SK-N-SH treated with all-trans-retinoic acid at 6 μM for 48 hours (cell line): ENCODE measurements around the gene SERPINB4.

Experiments
- ATAC-seq: fragments of 200-7000 bp; cut with Tn5 transposase; 3 replicates; pipeline ENCODE4 v1.9.1; 2020; ENCODE audit warnings: mild to moderate bottlenecking, moderate library complexity
- ARNTL ChIP-seq: fragments of 450-650 bp; formaldehyde crosslinking; IDR thresholded peaks from 2 replicates; pipeline ENCODE4 v1.5.0; 2020; ENCODE audit warnings: low read depth, mild to moderate bottlenecking, moderate library complexity, borderline replicate concordance
- BACH2 ChIP-seq: fragments of 250-450 bp; sonication (Bioruptor Pico); IDR thresholded peaks from 2 replicates; pipeline ENCODE4 v1.9.0; 2021; ENCODE audit warnings: mild to moderate bottlenecking, borderline replicate concordance
- CREB5 ChIP-seq: fragments of 250-450 bp; sonication (Bioruptor Pico); IDR thresholded peaks from 2 replicates; pipeline ENCODE4 v1.5.1; 2020; ENCODE audit warnings: low read depth, mild to moderate bottlenecking, moderate library complexity
- CSDC2 ChIP-seq: fragments of 250-450 bp; sonication (Bioruptor Pico); IDR thresholded peaks from 2 replicates; pipeline ENCODE4 v1.5.0; 2020; ENCODE audit warnings: mild to moderate bottlenecking, moderate library complexity
- ESRRG ChIP-seq: fragments of 250-450 bp; sonication (Bioruptor Pico); IDR thresholded peaks from 2 replicates; pipeline ENCODE4 v1.6.1; 2021; ENCODE audit warnings: mild to moderate bottlenecking
- GLIS3 ChIP-seq: fragments of 250-450 bp; sonication (Bioruptor Pico); IDR thresholded peaks from 2 replicates; pipeline ENCODE4 v1.5.0; 2020; ENCODE audit warnings: mild to moderate bottlenecking, moderate library complexity
- ISL1 ChIP-seq: fragments of 250-450 bp; sonication (Bioruptor Pico); IDR thresholded peaks from 2 replicates; pipeline ENCODE4 v2.1.2; 2022; ENCODE audit warnings: mild to moderate bottlenecking, moderate library complexity
- OSR1 ChIP-seq: fragments of 250-450 bp; sonication (Bioruptor Pico); IDR thresholded peaks from 2 replicates; pipeline ENCODE4 v1.8.0; 2022; ENCODE audit warnings: moderate library complexity, mild to moderate bottlenecking, inconsistent platforms
- PATZ1 ChIP-seq: fragments of 250-450 bp; sonication (Bioruptor Pico); IDR thresholded peaks from 2 replicates; pipeline ENCODE4 v1.8.0; 2020; ENCODE audit warnings: mild to moderate bottlenecking, moderate library complexity, borderline replicate concordance
- POU6F1 ChIP-seq: fragments of 250-450 bp; sonication (Bioruptor Pico); IDR thresholded peaks from 2 replicates; pipeline ENCODE4 v1.8.0; 2021; ENCODE audit warnings: low read depth, mild to moderate bottlenecking, moderate library complexity, borderline replicate concordance
- PPARA ChIP-seq: fragments of 250-450 bp; sonication (Bioruptor Pico); IDR thresholded peaks from 2 replicates; pipeline ENCODE4 v1.5.0; 2020; ENCODE audit warnings: mild to moderate bottlenecking, borderline replicate concordance
- RARB ChIP-seq: fragments of 250-450 bp; sonication (Bioruptor Pico); IDR thresholded peaks from 2 replicates; pipeline ENCODE4 v1.8.0; 2021; ENCODE audit warnings: mild to moderate bottlenecking, moderate library complexity
- SNAI2 ChIP-seq: fragments of 250-450 bp; sonication (Bioruptor Pico); IDR thresholded peaks from 2 replicates; pipeline ENCODE4 v1.5.0; 2020; ENCODE audit warnings: mild to moderate bottlenecking, moderate library complexity
- TCF4 ChIP-seq: fragments of 250-450 bp; sonication (Bioruptor Pico); IDR thresholded peaks from 2 replicates; pipeline ENCODE4 v1.8.0; 2021; ENCODE audit warnings: mild to moderate bottlenecking, moderate library complexity, borderline replicate concordance
- TSHZ2 ChIP-seq: fragments of 250-450 bp; sonication (Bioruptor Pico); IDR thresholded peaks from 2 replicates; pipeline ENCODE4 v1.5.0; 2020; ENCODE audit warnings: mild to moderate bottlenecking, moderate library complexity
- ZC3H10 ChIP-seq: fragments of 250-450 bp; sonication (Bioruptor Pico); IDR thresholded peaks from 2 replicates; pipeline ENCODE4 v1.5.1; 2021; ENCODE audit warnings: mild to moderate bottlenecking, moderate library complexity
- ZFP3 ChIP-seq: fragments of 250-450 bp; sonication (Bioruptor Pico); IDR thresholded peaks from 2 replicates; pipeline ENCODE4 v1.5.0; 2020; ENCODE audit warnings: mild to moderate bottlenecking, moderate library complexity
- ZFP30 ChIP-seq: fragments of 450-650 bp; formaldehyde crosslinking; IDR thresholded peaks from 2 replicates; pipeline ENCODE4 v1.5.0; 2022; ENCODE audit warnings: mild to moderate bottlenecking, moderate library complexity
- ZNF565 ChIP-seq: fragments of 450-650 bp; formaldehyde crosslinking; conservative IDR thresholded peaks from 2 replicates; pipeline ENCODE4 v1.5.0; 2020; ENCODE audit warnings: low read depth, mild to moderate bottlenecking, moderate library complexity
- ZNF70 ChIP-seq: fragments of 450-650 bp; formaldehyde crosslinking; IDR thresholded peaks from 2 replicates; pipeline ENCODE4 v1.5.0; 2020; ENCODE audit warnings: mild to moderate bottlenecking, moderate library complexity
- ZNF8 ChIP-seq: fragments of 450-650 bp; formaldehyde crosslinking; IDR thresholded peaks from 2 replicates; pipeline ENCODE4 v1.5.0; 2020; ENCODE audit warnings: mild to moderate bottlenecking, moderate library complexity
- TF ChIP-seq, protein P1 (sequence below): fragments of 250-450 bp; sonication (Bioruptor Pico); IDR thresholded peaks from 2 replicates; pipeline ENCODE4 v1.5.1; 2021; ENCODE audit warnings: mild to moderate bottlenecking, moderate library complexity

Gene SERPINB4

GRCh38 chr18:63679820-63680606 lies 36.0 kb upstream of the SERPINB4 start (continued):
- TF ChIP-seq, protein P1, sequence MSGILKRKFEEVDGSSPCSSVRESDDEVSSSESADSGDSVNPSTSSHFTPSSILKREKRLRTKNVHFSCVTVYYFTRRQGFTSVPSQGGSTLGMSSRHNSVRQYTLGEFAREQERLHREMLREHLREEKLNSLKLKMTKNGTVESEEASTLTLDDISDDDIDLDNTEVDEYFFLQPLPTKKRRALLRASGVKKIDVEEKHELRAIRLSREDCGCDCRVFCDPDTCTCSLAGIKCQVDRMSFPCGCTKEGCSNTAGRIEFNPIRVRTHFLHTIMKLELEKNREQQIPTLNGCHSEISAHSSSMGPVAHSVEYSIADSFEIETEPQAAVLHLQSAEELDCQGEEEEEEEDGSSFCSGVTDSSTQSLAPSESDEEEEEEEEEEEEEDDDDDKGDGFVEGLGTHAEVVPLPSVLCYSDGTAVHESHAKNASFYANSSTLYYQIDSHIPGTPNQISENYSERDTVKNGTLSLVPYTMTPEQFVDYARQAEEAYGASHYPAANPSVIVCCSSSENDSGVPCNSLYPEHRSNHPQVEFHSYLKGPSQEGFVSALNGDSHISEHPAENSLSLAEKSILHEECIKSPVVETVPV (CRISPR knock-in tag): no peak
- TF ChIP-seq ARNTL (CRISPR knock-in tag): no peak
- no peak for TF ChIP-seq GLIS3

DNA sequence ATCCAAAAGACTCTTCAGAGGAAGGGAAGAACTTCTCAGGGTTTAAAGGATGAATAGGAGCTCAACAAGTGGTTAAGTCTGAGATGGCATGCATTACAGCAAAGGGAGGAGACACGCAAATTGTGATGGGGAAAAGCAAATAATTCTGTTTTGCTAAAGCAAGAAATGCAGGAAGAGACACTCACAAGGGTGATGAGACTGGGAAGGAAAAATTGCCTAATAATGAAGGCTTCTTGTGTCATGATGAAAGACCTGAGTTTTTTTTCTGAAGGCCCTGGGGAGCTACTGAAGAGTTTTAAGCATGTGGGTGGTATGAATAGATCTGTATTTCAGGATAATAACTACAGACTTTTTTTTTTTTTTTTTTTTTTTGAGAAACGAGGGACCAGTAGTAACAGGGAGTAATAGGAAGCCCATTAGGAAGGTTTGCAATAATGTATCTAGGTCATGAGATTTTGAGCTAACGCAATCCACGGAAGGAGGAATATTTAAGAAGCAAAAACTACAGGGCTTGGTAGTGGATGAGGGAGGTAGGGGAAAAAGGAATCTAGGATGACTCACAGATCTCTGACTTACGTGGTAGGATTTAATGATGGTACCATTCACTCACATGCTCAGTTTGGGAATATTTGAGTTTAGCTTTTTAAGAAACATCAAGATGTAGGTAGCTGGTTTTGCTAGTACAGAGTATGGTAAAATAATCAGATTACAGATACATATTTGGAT lies 33.6 kb upstream of the SERPINB4 start:
- no peak for ATAC-seq
- no peak for TF ChIP-seq ZFP3
- no peak for TF ChIP-seq GLIS3
- TF ChIP-seq BACH2: no peak
- TF ChIP-seq ZNF8 (CRISPR knock-in tag): no peak
- no peak for TF ChIP-seq PATZ1 (CRISPR knock-in tag)
- no peak for TF ChIP-seq CSDC2 (CRISPR knock-in tag)
- no peak for TF ChIP-seq ZFP30 (CRISPR knock-in tag)
- no peak for TF ChIP-seq POU6F1
- no peak for TF ChIP-seq ZC3H10 (CRISPR knock-in tag)
- TF ChIP-seq ESRRG (CRISPR knock-in tag): no peak
- no peak for TF ChIP-seq ISL1
- no peak for TF ChIP-seq ZNF565 (CRISPR knock-in tag)
- TF ChIP-seq TCF4 (CRISPR knock-in tag): no peak
- no peak for TF ChIP-seq PPARA
- no peak for TF ChIP-seq CREB5 (CRISPR knock-in tag)
- TF ChIP-seq TSHZ2 (CRISPR knock-in tag): no peak
- no peak for TF ChIP-seq ARNTL (CRISPR knock-in tag)
- no peak for TF ChIP-seq OSR1 (CRISPR knock-in tag)

GRCh38 chr18:63676526-63677323 lies 32.7 kb upstream of the SERPINB4 start:
- ATAC-seq: peak; percentile 55; the same call in 1 of the 3 replicates
- TF ChIP-seq ZFP30 (CRISPR knock-in tag) (no peak), GLIS3 (no peak), ZNF565 (CRISPR knock-in tag) (no peak), ARNTL (CRISPR knock-in tag) (no peak), ZC3H10 (CRISPR knock-in tag) (no peak), POU6F1 (no peak), PPARA (no peak), SNAI2 (CRISPR knock-in tag) (no peak), ZNF8 (CRISPR knock-in tag) (no peak), TCF4 (CRISPR knock-in tag) (no peak), ZFP3 (no peak), ZNF70 (CRISPR knock-in tag) (no peak), ISL1 (no peak), RARB (CRISPR knock-in tag) (no peak), CSDC2 (CRISPR knock-in tag) (no peak), BACH2 (no peak)
- TF ChIP-seq, protein P1 (CRISPR knock-in tag): no peak
